ENCODE results near the gene MRTFB.

MRTFB gene

GRCh38 chr16:14268073-14268472, 197.0 kb downstream of the MRTFB start (continued):
- TF ChIP-seq TSHZ2 (CRISPR knock-in tag; IDR thresholded peaks at IDR 0.05) (no peak), ZFP30 (CRISPR knock-in tag; IDR thresholded peaks at IDR 0.05) (no peak)
- TF ChIP-seq, protein P1, sequence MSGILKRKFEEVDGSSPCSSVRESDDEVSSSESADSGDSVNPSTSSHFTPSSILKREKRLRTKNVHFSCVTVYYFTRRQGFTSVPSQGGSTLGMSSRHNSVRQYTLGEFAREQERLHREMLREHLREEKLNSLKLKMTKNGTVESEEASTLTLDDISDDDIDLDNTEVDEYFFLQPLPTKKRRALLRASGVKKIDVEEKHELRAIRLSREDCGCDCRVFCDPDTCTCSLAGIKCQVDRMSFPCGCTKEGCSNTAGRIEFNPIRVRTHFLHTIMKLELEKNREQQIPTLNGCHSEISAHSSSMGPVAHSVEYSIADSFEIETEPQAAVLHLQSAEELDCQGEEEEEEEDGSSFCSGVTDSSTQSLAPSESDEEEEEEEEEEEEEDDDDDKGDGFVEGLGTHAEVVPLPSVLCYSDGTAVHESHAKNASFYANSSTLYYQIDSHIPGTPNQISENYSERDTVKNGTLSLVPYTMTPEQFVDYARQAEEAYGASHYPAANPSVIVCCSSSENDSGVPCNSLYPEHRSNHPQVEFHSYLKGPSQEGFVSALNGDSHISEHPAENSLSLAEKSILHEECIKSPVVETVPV (CRISPR knock-in tag; IDR thresholded peaks at IDR 0.05) = no peak

DNA sequence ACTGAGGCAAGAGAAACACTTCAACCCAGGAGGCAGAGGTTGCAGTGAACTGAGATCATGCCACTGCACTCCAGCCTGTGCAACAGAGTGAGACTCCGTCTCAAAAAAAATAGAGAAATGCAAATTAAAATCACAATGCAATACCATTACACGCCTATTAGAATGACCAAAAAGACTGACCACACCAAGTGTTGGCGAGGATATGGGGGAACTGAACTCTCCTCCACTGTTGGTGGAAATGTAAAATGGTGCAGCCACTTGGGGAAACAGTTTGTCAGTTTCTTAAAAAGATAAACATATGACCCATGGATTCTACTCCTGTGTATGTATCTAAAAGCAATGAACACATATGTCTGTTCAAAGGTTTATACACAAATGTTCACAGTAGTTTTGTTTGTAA, 204.8 kb downstream of the MRTFB start:
- no peak for ATAC-seq
- TF ChIP-seq ZNF565 (CRISPR knock-in tag; conservative IDR thresholded peaks at IDR 0.05; ENCODE audit: low read depth) (no peak), PATZ1 (CRISPR knock-in tag; IDR thresholded peaks at IDR 0.05; ENCODE audit: borderline replicate concordance) (no peak), BACH2 (CRISPR knock-in tag; IDR thresholded peaks at IDR 0.05; ENCODE audit: borderline replicate concordance) (no peak)

DNA sequence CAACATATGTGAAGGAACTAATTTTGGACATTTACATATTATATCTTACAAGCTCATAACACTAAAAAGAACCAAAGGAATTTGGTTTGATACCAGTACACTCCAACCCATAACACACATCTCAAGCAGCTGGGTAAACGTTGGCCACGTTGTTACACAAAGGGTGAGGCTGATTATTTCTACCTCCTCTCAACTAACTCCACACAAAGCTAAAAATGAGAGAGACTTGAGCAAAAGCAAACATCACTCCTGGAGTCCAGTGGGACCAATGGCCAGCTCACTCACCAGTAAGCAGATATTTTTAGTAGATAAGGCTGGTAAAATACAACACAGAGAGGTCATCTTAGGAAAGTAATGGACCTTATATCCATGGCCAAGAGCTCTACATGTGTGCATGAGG, 207.6 kb downstream of the MRTFB start:
- TF ChIP-seq GLIS3 (CRISPR knock-in tag; IDR thresholded peaks at IDR 0.05) (no peak), ZC3H10 (CRISPR knock-in tag; IDR thresholded peaks at IDR 0.05) (no peak), ARNTL (CRISPR knock-in tag; IDR thresholded peaks at IDR 0.05; ENCODE audit: borderline replicate concordance, low read depth) (no peak), OSR1 (CRISPR knock-in tag; IDR thresholded peaks at IDR 0.05) (no peak), ZNF8 (CRISPR knock-in tag; IDR thresholded peaks at IDR 0.05) (no peak), ESRRG (CRISPR knock-in tag; IDR thresholded peaks at IDR 0.05) (no peak), CSDC2 (CRISPR knock-in tag; IDR thresholded peaks at IDR 0.05) (no peak), TCF4 (CRISPR knock-in tag; IDR thresholded peaks at IDR 0.05; ENCODE audit: borderline replicate concordance) (no peak), PATZ1 (CRISPR knock-in tag; IDR thresholded peaks at IDR 0.05; ENCODE audit: borderline replicate concordance) (no peak), RARB (CRISPR knock-in tag; IDR thresholded peaks at IDR 0.05) (no peak), CREB5 (CRISPR knock-in tag; IDR thresholded peaks at IDR 0.05; ENCODE audit: low read depth) (no peak), PPARA (CRISPR knock-in tag; IDR thresholded peaks at IDR 0.05; ENCODE audit: borderline replicate concordance) (no peak), ZNF565 (CRISPR knock-in tag; conservative IDR thresholded peaks at IDR 0.05; ENCODE audit: low read depth) (no peak)
- ATAC-seq = no peak

DNA sequence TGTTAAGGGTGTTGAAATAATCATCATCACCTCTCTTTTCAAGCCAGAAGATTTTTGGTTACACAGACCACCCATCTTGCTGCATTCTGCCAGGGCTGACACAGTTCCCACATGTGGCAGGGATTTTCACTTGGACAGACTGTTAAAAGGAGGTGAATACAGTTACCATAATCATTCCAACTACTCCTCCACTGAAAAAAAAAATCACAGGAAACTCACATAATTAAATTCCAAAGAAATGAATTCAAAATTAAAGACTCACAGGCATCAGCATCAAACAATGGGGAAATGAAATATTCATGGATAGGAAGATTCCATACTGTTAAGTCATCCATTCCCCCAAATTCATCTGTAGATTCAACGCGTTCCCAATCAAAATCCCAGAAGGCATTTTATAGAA, 209.4 kb downstream of the MRTFB start:
- no peak for ATAC-seq
- no peak for TF ChIP-seq ZC3H10 (CRISPR knock-in tag; IDR thresholded peaks at IDR 0.05)
- no peak for TF ChIP-seq ZFP3 (CRISPR knock-in tag; IDR thresholded peaks at IDR 0.05)
- no peak for TF ChIP-seq BACH2 (CRISPR knock-in tag; IDR thresholded peaks at IDR 0.05; ENCODE audit: borderline replicate concordance)
- TF ChIP-seq ISL1 (CRISPR knock-in tag; IDR thresholded peaks at IDR 0.05) = no peak
